GM23338 (cell line): ENCODE data around the gene FNDC3B. TPM values are rescaled to one million over a fixed set of nuclear protein-coding genes. Genes with fewer than 3 reads are reported as not detected.

Experiments used
- ATAC-seq: fragments of 200-7000 bp; cut with Tn5 transposase; 3 replicates; pipeline ENCODE4 v1.9.1; 2020
- DNase-seq: peaks from one replicate; pipeline ENCODE4 v3.0.0-alpha.2; 2015; ENCODE audit warnings: low spot score
- H2AFZ ChIP-seq: fragments of 200-600 bp; sonication (generic); 2 replicates; pipeline ENCODE4 v1.8.0; 2016; ENCODE audit warnings: antibody characterized with exemption, mild to moderate bottlenecking, moderate library complexity
- H3F3A ChIP-seq: fragments of 200-600 bp; sonication (generic); replicated peaks from 2 replicates; pipeline ENCODE4 v1.8.0; 2017; ENCODE audit warnings: antibody characterized with exemption, mixed run types, low read depth
- H3K27ac ChIP-seq: fragments of 200-600 bp; sonication (generic); 2 replicates; pipeline ENCODE4 v1.6.1; 2016; ENCODE audit warnings: low read depth
- H3K27me3 ChIP-seq: fragments of 200-600 bp; sonication (generic); 2 replicates; pipeline ENCODE4 v1.8.0; 2016; ENCODE audit warnings: mild to moderate bottlenecking, mixed run types, moderate library complexity; ENCODE audit not compliant: insufficient read depth
- H3K36me3 ChIP-seq: fragments of 200-600 bp; sonication (generic); 2 replicates; pipeline ENCODE4 v1.8.0; 2016; ENCODE audit warnings: mild to moderate bottlenecking; ENCODE audit not compliant: insufficient read depth
- H3K4me1 ChIP-seq: fragments of 200-600 bp; sonication (generic); 2 replicates; pipeline ENCODE4 v1.8.0; 2016; ENCODE audit warnings: mild to moderate bottlenecking, moderate library complexity; ENCODE audit not compliant: insufficient read depth
- H3K4me2 ChIP-seq: fragments of 200-600 bp; sonication (generic); 2 replicates; pipeline ENCODE4 v1.7.1; 2017; ENCODE audit warnings: mixed run types
- H3K4me3 ChIP-seq: fragments of 200-600 bp; sonication (generic); 2 replicates; pipeline ENCODE4 v1.6.1; 2016; ENCODE audit warnings: mixed run types
- H3K79me2 ChIP-seq: fragments of 200-600 bp; sonication (generic); replicated peaks from 2 replicates; pipeline ENCODE4 v1.8.0; 2017; ENCODE audit warnings: mild to moderate bottlenecking; ENCODE audit not compliant: insufficient read depth
- H3K9me2 ChIP-seq: fragments of 200-600 bp; sonication (generic); 2 replicates; pipeline ENCODE4 v1.8.0; 2017; ENCODE audit not compliant: insufficient read depth
- H4K20me1 ChIP-seq: fragments of 200-600 bp; sonication (generic); replicated peaks from 2 replicates; pipeline ENCODE4 v1.8.0; 2017; ENCODE audit warnings: mild to moderate bottlenecking; ENCODE audit not compliant: insufficient read depth
- H3K27ac Mint-ChIP-seq: 2 replicates; pipeline ENCODE4 v1.8.0; 2020; ENCODE audit warnings: inconsistent platforms, mild to moderate bottlenecking, moderate library complexity, mixed read lengths
- H3K27me3 Mint-ChIP-seq: 3 replicates; pipeline ENCODE4 v1.8.0; 2022; ENCODE audit warnings: low read depth, mild to moderate bottlenecking, moderate library complexity, mixed read lengths, inconsistent platforms; ENCODE audit not compliant: insufficient read depth, poor library complexity
- H3K36me3 Mint-ChIP-seq: 3 replicates; pipeline ENCODE4 v1.8.0; 2021; ENCODE audit warnings: low read depth, mild to moderate bottlenecking, inconsistent platforms, moderate library complexity, mixed read lengths
- H3K4me1 Mint-ChIP-seq: 3 replicates; pipeline ENCODE4 v1.8.0; 2020; ENCODE audit warnings: mild to moderate bottlenecking, inconsistent platforms, mixed read lengths
- H3K4me3 Mint-ChIP-seq: 3 replicates; pipeline ENCODE4 v1.8.0; 2021; ENCODE audit warnings: moderate library complexity, mild to moderate bottlenecking, inconsistent platforms, mixed read lengths
- H3K9me3 Mint-ChIP-seq: 3 replicates; pipeline ENCODE4 v1.8.0; 2020; ENCODE audit warnings: moderate library complexity, mild to moderate bottlenecking, inconsistent platforms, mixed read lengths
- CREB1 ChIP-seq: fragments of 250-450 bp; sonication (Bioruptor Pico); IDR thresholded peaks from 2 replicates; pipeline ENCODE4 v1.5.0; 2020; ENCODE audit warnings: low read depth, mild to moderate bottlenecking, moderate library complexity
- CTCF ChIP-seq, 2 experiments: fragments of 200-600 bp in 1 of 2; sonication (generic) in 1 of 2; conservative IDR thresholded peaks; 2 replicates each; pipeline versions ENCODE4 v1.5.1 to v1.6.1; 2016 to 2017; ENCODE audit warnings: antibody characterized with exemption in 2 of 2, low read depth in 2 of 2, mild to moderate bottlenecking in 2 of 2, moderate library complexity in 1 of 2
- ETS1 ChIP-seq: IDR thresholded peaks from 2 replicates; pipeline ENCODE4 v1.6.1; 2016; ENCODE audit warnings: antibody characterized with exemption
- EZH2 ChIP-seq: fragments of 200-600 bp; sonication (generic); IDR thresholded peaks from one replicate; pipeline ENCODE4 v1.8.0; 2017; ENCODE audit warnings: antibody characterized with exemption, mild to moderate bottlenecking, low read depth; ENCODE audit not compliant: unreplicated experiment
- EZH2phosphoT487 ChIP-seq: fragments of 200-600 bp; sonication (generic); IDR thresholded peaks from one replicate; pipeline ENCODE4 v1.8.1; 2018; ENCODE audit warnings: antibody characterized with exemption; ENCODE audit not compliant: unreplicated experiment
- JUNB ChIP-seq: IDR thresholded peaks from one replicate; pipeline ENCODE4 v1.6.1; 2016; ENCODE audit warnings: antibody characterized with exemption; ENCODE audit not compliant: unreplicated experiment
- NANOG ChIP-seq: IDR thresholded peaks from 2 replicates; pipeline ENCODE4 v1.6.1; 2016; ENCODE audit warnings: antibody characterized with exemption, borderline replicate concordance
- POLR2AphosphoS5 ChIP-seq: IDR thresholded peaks from 2 replicates; pipeline ENCODE4 v1.6.1; 2016; ENCODE audit warnings: antibody characterized with exemption, low read depth
- REST ChIP-seq: IDR thresholded peaks from one replicate; pipeline ENCODE4 v1.6.1; 2018; ENCODE audit warnings: antibody characterized with exemption; ENCODE audit not compliant: unreplicated experiment
- STAT1 ChIP-seq: IDR thresholded peaks from one replicate; pipeline ENCODE4 v1.6.1; 2016; ENCODE audit warnings: antibody characterized with exemption; ENCODE audit not compliant: unreplicated experiment
- ZNF331 ChIP-seq: fragments of 250-450 bp; sonication (Bioruptor Pico); IDR thresholded peaks from 2 replicates; pipeline ENCODE4 v1.5.0; 2020; ENCODE audit warnings: low read depth, mild to moderate bottlenecking, moderate library complexity
- polyA plus RNA-seq: library from polyadenylated mRNA; unstranded; fragments of >200 nt; fragmentation: Nextera tagmentation; extraction: Ambion mirVana; gene quantifications from 2 replicates; pipeline ENCODE4 v1.2.1, GENCODE V29; 2016
- total RNA-seq: library from RNA; depleted of rRNA; stranded (reverse); fragments of >200 nt; shearing (Covaris generic); gene quantifications from 2 replicates; pipeline ENCODE4 v1.2.3, GENCODE V29; 2014

The FNDC3B gene
- total and polyA plus RNA-seq, 2 experiments from 2014 or later = 19.1 to 55.4 TPM

- no peak for TF ChIP-seq CREB1 (CRISPR knock-in tag)
- no peaks in the 10 kb centered on the region for H4K20me1 ChIP-seq
- no peaks in the 10 kb centered on the region for H3K4me1 ChIP-seq
- Mint-ChIP-seq H3K4me3 (no peak overlapping the region), H3K9me3 (peaks cover 5% of the 10 kb centered on the region; the same call in 2 of the 3 replicates), H3K27ac (no peak overlapping the region), H3K27me3 (peaks cover 3% of the 10 kb centered on the region), H3K4me1 (no peaks in the 10 kb centered on the region), H3K36me3 (peaks cover 26% of the 10 kb centered on the region)
- no peak for DNase-seq
- no peaks in the 10 kb centered on the region for H3K79me2 ChIP-seq
- no peak overlapping the region for H3K4me2 ChIP-seq
- no peaks in the 10 kb centered on the region for H3K36me3 ChIP-seq
- no peaks in the 10 kb centered on the region for H3F3A ChIP-seq
- ATAC-seq = no peak
- H2AFZ ChIP-seq = no peak overlapping the region
- H3K27ac ChIP-seq = no peak overlapping the region
- no peaks in the 10 kb centered on the region for H3K27me3 ChIP-seq
- no peak overlapping the region for H3K4me3 ChIP-seq
- H3K9me2 ChIP-seq = no peaks in the 10 kb centered on the region
These were observed 363.7 kb downstream of the FNDC3B start for GRCh38 chr3:172402892-172403643.

- no peaks in the 10 kb centered on the region for H3K9me2 ChIP-seq
- no peak overlapping the region for H3K4me3 ChIP-seq
- H3K27ac Mint-ChIP-seq = no peak overlapping the region
- H2AFZ ChIP-seq = no peak overlapping the region
- peaks cover 26% of the 10 kb centered on the region for H3K36me3 Mint-ChIP-seq
- no peaks in the 10 kb centered on the region for H3K4me1 Mint-ChIP-seq
- H3K4me1 ChIP-seq = no peaks in the 10 kb centered on the region
- H3K36me3 ChIP-seq = no peaks in the 10 kb centered on the region
- no peak for DNase-seq
- no peak for ATAC-seq
- H3K27ac ChIP-seq = no peak overlapping the region
- no peaks in the 10 kb centered on the region for H3K79me2 ChIP-seq
- H3K9me3 Mint-ChIP-seq = peaks cover 5% of the 10 kb centered on the region; the same call in 2 of the 3 replicates
- no peaks in the 10 kb centered on the region for H3K27me3 ChIP-seq
- no peaks in the 10 kb centered on the region for H3F3A ChIP-seq
- no peak overlapping the region for H3K4me2 ChIP-seq
- no peak overlapping the region for H3K4me3 Mint-ChIP-seq
- H4K20me1 ChIP-seq = no peaks in the 10 kb centered on the region
- peaks cover 3% of the 10 kb centered on the region for H3K27me3 Mint-ChIP-seq
- no peak for TF ChIP-seq REST
- TF ChIP-seq STAT1 = no peak
- TF ChIP-seq ETS1 = no peak
- no peak for TF ChIP-seq ZNF331
- TF ChIP-seq CREB1 (CRISPR knock-in tag) = no peak
- TF ChIP-seq CTCF (conservative IDR thresholded peaks at IDR 0.05; ENCODE audit: low read depth in 2 of 2) = no peak
- TF ChIP-seq JUNB = no peak
- no peak for TF ChIP-seq POLR2AphosphoS5
- TF ChIP-seq EZH2phosphoT487 = no peak
- no peak for TF ChIP-seq NANOG
- no peak for TF ChIP-seq EZH2
These were observed 365.0 kb downstream of the FNDC3B start for GRCh38 chr3:172404237-172404962.
